Hepatocyte (in vitro differentiated cells): Measurements from ENCODE around the gene MAGI2. TPM values are rescaled to one million over a fixed set of nuclear protein-coding genes. Genes with fewer than 3 reads are reported as not detected.
"Not testable (repeated sequence)": the region's sequence is repeated elsewhere in the genome, so short reads cannot be mapped to it uniquely, and the experiment has no call there.

Experiments used
- DNase-seq: peaks from one replicate; pipeline ENCODE4 v3.0.0-alpha.2; 2016; ENCODE audit warnings: low spot score
- H2AFZ ChIP-seq: fragments of 200-600 bp; sonication (generic); 2 replicates; pipeline ENCODE4 v1.6.0; 2016; ENCODE audit warnings: antibody characterized with exemption, mild to moderate bottlenecking
- H3K27ac ChIP-seq: fragments of 200-600 bp; sonication (generic); 2 replicates; pipeline ENCODE4 v1.5.1; 2016; ENCODE audit warnings: mild to moderate bottlenecking
- H3K27me3 ChIP-seq: fragments of 200-600 bp; sonication (generic); 2 replicates; pipeline ENCODE4 v1.6.1; 2016
- H3K36me3 ChIP-seq: fragments of 200-600 bp; sonication (generic); replicated peaks from 2 replicates; pipeline ENCODE4 v1.5.1; 2016; ENCODE audit warnings: low read depth; ENCODE audit not compliant: insufficient read depth
- H3K4me1 ChIP-seq: fragments of 200-600 bp; sonication (generic); 2 replicates; pipeline ENCODE4 v1.5.1; 2016; ENCODE audit warnings: mild to moderate bottlenecking, moderate library complexity; ENCODE audit not compliant: insufficient read depth
- H3K4me2 ChIP-seq: fragments of 200-600 bp; sonication (generic); 2 replicates; pipeline ENCODE4 v1.6.0; 2016
- H3K4me3 ChIP-seq: fragments of 200-600 bp; sonication (generic); 2 replicates; pipeline ENCODE4 v1.5.1; 2016; ENCODE audit warnings: mild to moderate bottlenecking
- H3K79me2 ChIP-seq: fragments of 200-600 bp; sonication (generic); 2 replicates; pipeline ENCODE4 v1.6.0; 2017; ENCODE audit warnings: mild to moderate bottlenecking
- H3K9me2 ChIP-seq: fragments of 200-600 bp; sonication (generic); replicated peaks from 2 replicates; pipeline ENCODE4 v1.6.0; 2017; ENCODE audit warnings: mild to moderate bottlenecking; ENCODE audit not compliant: insufficient read depth
- H3K9me3 ChIP-seq: fragments of 200-600 bp; sonication (generic); 2 replicates; pipeline ENCODE4 v1.5.1; 2016; ENCODE audit warnings: low read depth, mild to moderate bottlenecking
- H4K20me1 ChIP-seq: fragments of 200-600 bp; sonication (generic); 2 replicates; pipeline ENCODE4 v1.6.0; 2016; ENCODE audit warnings: mild to moderate bottlenecking; ENCODE audit not compliant: insufficient read depth, poor library complexity, severe bottlenecking
- EZH2 ChIP-seq: fragments of 200-600 bp; sonication (generic); IDR thresholded peaks from 2 replicates; pipeline ENCODE4 v1.6.1; 2016; ENCODE audit warnings: antibody characterized with exemption, mild to moderate bottlenecking, borderline replicate concordance
- EZH2phosphoT487 ChIP-seq: fragments of 200-600 bp; sonication (generic); IDR thresholded peaks from one replicate; pipeline ENCODE4 v1.6.1; 2018; ENCODE audit warnings: antibody characterized with exemption, mild to moderate bottlenecking, low read depth, moderate library complexity; ENCODE audit not compliant: unreplicated experiment, severe bottlenecking
- WGBS: methylation state at CpG from one replicate; pipeline ENCODE4 v1.1.6; 2016; ENCODE audit warnings: low lambda C conversion rate; ENCODE audit errors: missing lambda C conversion rate; 5-methylcytosine and 5-hydroxymethylcytosine counted together
- polyA plus RNA-seq: library from polyadenylated mRNA; unstranded; fragments of >200 nt; fragmentation: Nextera tagmentation; extraction: Ambion mirVana; gene quantifications from 2 replicates; pipeline ENCODE4 v1.2.1, GENCODE V29; 2016
- total RNA-seq: library from RNA; depleted of rRNA; stranded (reverse); fragments of >200 nt; gene quantifications from 2 replicates; pipeline ENCODE4 v1.2.3, GENCODE V29; 2014
- TF ChIP-seq, protein P1 (sequence below): fragments of 200-600 bp; sonication (generic); IDR thresholded peaks from 2 replicates; pipeline ENCODE4 v1.5.1; 2016; ENCODE audit warnings: antibody characterized with exemption, mild to moderate bottlenecking; ENCODE audit not compliant: poor library complexity

The MAGI2 gene
- total and polyA plus RNA-seq, 2 experiments from 2014 or later = 3.1 to 6.7 TPM

- H3K27me3 ChIP-seq = no peaks in the 10 kb centered on the region
- no peak overlapping the region for H3K27ac ChIP-seq
- TF ChIP-seq, protein P1, sequence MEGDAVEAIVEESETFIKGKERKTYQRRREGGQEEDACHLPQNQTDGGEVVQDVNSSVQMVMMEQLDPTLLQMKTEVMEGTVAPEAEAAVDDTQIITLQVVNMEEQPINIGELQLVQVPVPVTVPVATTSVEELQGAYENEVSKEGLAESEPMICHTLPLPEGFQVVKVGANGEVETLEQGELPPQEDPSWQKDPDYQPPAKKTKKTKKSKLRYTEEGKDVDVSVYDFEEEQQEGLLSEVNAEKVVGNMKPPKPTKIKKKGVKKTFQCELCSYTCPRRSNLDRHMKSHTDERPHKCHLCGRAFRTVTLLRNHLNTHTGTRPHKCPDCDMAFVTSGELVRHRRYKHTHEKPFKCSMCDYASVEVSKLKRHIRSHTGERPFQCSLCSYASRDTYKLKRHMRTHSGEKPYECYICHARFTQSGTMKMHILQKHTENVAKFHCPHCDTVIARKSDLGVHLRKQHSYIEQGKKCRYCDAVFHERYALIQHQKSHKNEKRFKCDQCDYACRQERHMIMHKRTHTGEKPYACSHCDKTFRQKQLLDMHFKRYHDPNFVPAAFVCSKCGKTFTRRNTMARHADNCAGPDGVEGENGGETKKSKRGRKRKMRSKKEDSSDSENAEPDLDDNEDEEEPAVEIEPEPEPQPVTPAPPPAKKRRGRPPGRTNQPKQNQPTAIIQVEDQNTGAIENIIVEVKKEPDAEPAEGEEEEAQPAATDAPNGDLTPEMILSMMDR = peak; percentile 65
- TF ChIP-seq EZH2 = no peak
- no peaks in the 10 kb centered on the region for H3K9me3 ChIP-seq
- no peaks in the 10 kb centered on the region for H4K20me1 ChIP-seq
- no peak overlapping the region for H2AFZ ChIP-seq
- no peak overlapping the region for H3K4me2 ChIP-seq
- no peaks in the 10 kb centered on the region for H3K79me2 ChIP-seq
- no peaks in the 10 kb centered on the region for H3K9me2 ChIP-seq
- H3K4me3 ChIP-seq = no peak overlapping the region
- no peaks in the 10 kb centered on the region for H3K4me1 ChIP-seq
- no peaks in the 10 kb centered on the region for H3K36me3 ChIP-seq
- WGBS = 8% methylated on average over 2 of the region's 2 CpGs
- DNase-seq = peak; percentile 49
These were observed 942.8 kb downstream of the MAGI2 start for GRCh38 chr7:78510580-78511188.

- not testable (repeated sequence) for H3K79me2 ChIP-seq, DNase-seq
- WGBS = 96% methylated on average over 1 of the region's 2 CpGs
These were observed 950.2 kb downstream of the MAGI2 start for GRCh38 chr7:78503301-78503700.

DNA sequence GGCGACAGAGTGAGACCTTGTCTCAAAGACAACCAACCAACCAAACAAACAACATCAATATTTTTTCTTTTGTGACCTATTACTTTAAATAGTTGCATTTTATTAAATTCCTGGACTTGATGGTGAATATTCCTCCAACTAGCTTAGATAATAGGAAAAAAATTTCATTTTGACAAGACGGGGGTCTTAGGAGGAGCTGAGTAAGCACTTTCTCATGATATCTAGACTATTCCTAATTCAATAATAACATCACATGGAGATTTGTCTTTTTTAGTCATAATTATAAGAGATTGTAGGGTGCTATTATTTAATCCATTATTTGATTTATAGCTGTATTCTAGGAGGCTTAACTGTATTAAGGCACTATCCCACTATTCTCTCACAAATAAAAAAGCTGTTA is 952.4 kb downstream of the MAGI2 start:
- Histone ChIP-seq H3K4me3 (no peak overlapping the region), H3K4me2 (no peak overlapping the region), H3K27me3 (no peaks in the 10 kb centered on the region), H2AFZ (no peak overlapping the region), H3K4me1 (no peaks in the 10 kb centered on the region), H4K20me1 (no peaks in the 10 kb centered on the region), H3K79me2 (no peaks in the 10 kb centered on the region), H3K9me3 (no peaks in the 10 kb centered on the region), H3K9me2 (no peaks in the 10 kb centered on the region), H3K36me3 (no peaks in the 10 kb centered on the region), H3K27ac (no peak overlapping the region)
- no peak for DNase-seq
- TF ChIP-seq EZH2phosphoT487 (no peak), EZH2 (no peak)
- TF ChIP-seq, protein P1 = no peak
- 91% methylated on average over 2 of the region's 2 CpGs for WGBS

More at GRCh38 chr7:78503301-78503700, 950.2 kb downstream of the MAGI2 start:
- H3K27ac ChIP-seq, H3K36me3 ChIP-seq, H3K9me2 ChIP-seq, H4K20me1 ChIP-seq, H3K4me2 ChIP-seq, H3K4me3 ChIP-seq, H3K4me1 ChIP-seq, H3K27me3 ChIP-seq, H2AFZ ChIP-seq, H3K9me3 ChIP-seq: not testable (repeated sequence)

GRCh38 chr7:78499971-78500370 is 953.5 kb downstream of the MAGI2 start:
- TF ChIP-seq EZH2 (no peak), EZH2phosphoT487 (no peak)
- TF ChIP-seq, protein P1 = no peak
- Histone ChIP-seq H3K27me3 (no peaks in the 10 kb centered on the region), H3K9me2 (no peaks in the 10 kb centered on the region), H3K36me3 (no peaks in the 10 kb centered on the region), H3K9me3 (no peaks in the 10 kb centered on the region), H3K79me2 (no peaks in the 10 kb centered on the region), H3K27ac (no peak overlapping the region), H2AFZ (no peak overlapping the region), H3K4me1 (no peaks in the 10 kb centered on the region), H3K4me2 (no peak overlapping the region), H4K20me1 (no peaks in the 10 kb centered on the region), H3K4me3 (no peak overlapping the region)
- DNase-seq = no peak
- 87% methylated on average over 2 of the region's 2 CpGs for WGBS
